Vagina (tissue), 2 donors: ENCODE measurements around the gene GREM1.

ENCODE experiments used
- POLR2AphosphoS5 ChIP-seq, 2 donors: sonication (generic); formaldehyde crosslinking; IDR thresholded peaks; one replicate each; pipeline ENCODE4 v1.9.0; 2017; ENCODE audit warnings: antibody characterized with exemption in 2 of 2, mild to moderate bottlenecking in 2 of 2, low read depth in 1 of 2; ENCODE audit not compliant: insufficient read depth in 1 of 2
- TF ChIP-seq, protein P1 (sequence below), 3 experiments: fragments of 450-650 bp in 2 of 3; fragments of 200-600 bp in 1 of 3; sonication (generic) in 1 of 3; IDR thresholded peaks; one replicate each; pipeline ENCODE4 v1.5.1; 2017 to 2019; ENCODE audit warnings: antibody characterized with exemption in 3 of 3, mild to moderate bottlenecking in 2 of 3, moderate library complexity in 2 of 3

DNA sequence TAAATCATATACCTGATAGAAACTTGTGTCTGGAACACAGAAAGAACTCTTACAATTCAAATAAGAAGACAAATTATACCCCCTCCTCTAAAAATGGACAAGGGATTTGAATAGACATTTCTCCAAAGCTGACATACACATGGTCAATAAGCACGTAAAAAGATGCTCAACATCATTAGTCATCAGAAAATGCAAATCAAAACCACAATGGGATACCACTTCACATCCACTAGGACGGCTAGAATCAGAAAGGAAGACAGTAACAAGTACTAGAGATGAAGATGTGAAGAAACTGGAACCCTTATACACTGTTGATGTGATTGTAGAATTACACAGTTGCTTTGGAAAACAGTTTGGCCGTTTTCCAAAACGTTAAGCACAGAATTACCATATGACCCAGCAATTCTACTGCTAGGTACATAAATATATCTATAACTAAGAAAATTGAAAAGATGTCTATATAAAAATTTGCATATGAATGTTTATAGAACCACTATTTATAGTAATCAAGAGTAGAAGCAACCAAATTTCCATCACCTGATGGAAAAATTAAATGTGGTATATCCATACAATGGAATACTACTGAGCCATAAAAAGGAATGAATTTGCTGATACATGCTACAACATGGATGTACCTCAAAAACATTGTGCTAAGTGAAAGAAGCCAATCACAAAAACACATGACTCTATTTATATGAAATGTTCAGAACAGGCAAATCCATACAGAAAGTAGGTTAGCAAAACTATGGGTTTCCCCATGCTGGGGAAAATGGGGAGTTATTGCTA is 60.8 kb downstream of the GREM1 start:
- no peak for TF ChIP-seq POLR2AphosphoS5 (IDR thresholded peaks at IDR 0.05; ENCODE audit: insufficient read depth in 1 of 2, low read depth in 1 of 2)
- TF ChIP-seq, protein P1, sequence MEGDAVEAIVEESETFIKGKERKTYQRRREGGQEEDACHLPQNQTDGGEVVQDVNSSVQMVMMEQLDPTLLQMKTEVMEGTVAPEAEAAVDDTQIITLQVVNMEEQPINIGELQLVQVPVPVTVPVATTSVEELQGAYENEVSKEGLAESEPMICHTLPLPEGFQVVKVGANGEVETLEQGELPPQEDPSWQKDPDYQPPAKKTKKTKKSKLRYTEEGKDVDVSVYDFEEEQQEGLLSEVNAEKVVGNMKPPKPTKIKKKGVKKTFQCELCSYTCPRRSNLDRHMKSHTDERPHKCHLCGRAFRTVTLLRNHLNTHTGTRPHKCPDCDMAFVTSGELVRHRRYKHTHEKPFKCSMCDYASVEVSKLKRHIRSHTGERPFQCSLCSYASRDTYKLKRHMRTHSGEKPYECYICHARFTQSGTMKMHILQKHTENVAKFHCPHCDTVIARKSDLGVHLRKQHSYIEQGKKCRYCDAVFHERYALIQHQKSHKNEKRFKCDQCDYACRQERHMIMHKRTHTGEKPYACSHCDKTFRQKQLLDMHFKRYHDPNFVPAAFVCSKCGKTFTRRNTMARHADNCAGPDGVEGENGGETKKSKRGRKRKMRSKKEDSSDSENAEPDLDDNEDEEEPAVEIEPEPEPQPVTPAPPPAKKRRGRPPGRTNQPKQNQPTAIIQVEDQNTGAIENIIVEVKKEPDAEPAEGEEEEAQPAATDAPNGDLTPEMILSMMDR (IDR thresholded peaks at IDR 0.05), result no peak
